Stimulated activated memory B cell treated with anti-CD40 and anti-IgM and Interleukin-4, amounts not matched to agents 10 μg/mL and 1 μg/mL and 100 μg/mL, for 72 hours (primary cell): ENCODE data around the gene ABCC12.
"Not testable (repeated sequence)": the region's sequence is repeated elsewhere in the genome, so short reads cannot be mapped to it uniquely, and the experiment has no call there.

Experiments used
- ATAC-seq: fragments of 150-1000 bp; cut with Tn5 transposase; 2 replicates; pipeline ENCODE4 v1.10.0; 2021
- H3K27ac Mint-ChIP-seq: one replicate; pipeline ENCODE4 v1.8.0; 2022; ENCODE audit warnings: mild to moderate bottlenecking, mixed read lengths
- H3K27me3 Mint-ChIP-seq: one replicate; pipeline ENCODE4 v1.8.0; 2022; ENCODE audit warnings: mixed read lengths
- H3K36me3 Mint-ChIP-seq: one replicate; pipeline ENCODE4 v1.8.0; 2022; ENCODE audit warnings: mixed read lengths
- H3K4me1 Mint-ChIP-seq: one replicate; pipeline ENCODE4 v1.8.0; 2022; ENCODE audit warnings: mixed read lengths
- H3K4me3 Mint-ChIP-seq: one replicate; pipeline ENCODE4 v1.8.0; 2022; ENCODE audit warnings: mild to moderate bottlenecking, moderate library complexity, mixed read lengths
- H3K9me3 Mint-ChIP-seq: one replicate; pipeline ENCODE4 v1.8.0; 2022; ENCODE audit warnings: mixed read lengths

Gene ABCC12

DNA sequence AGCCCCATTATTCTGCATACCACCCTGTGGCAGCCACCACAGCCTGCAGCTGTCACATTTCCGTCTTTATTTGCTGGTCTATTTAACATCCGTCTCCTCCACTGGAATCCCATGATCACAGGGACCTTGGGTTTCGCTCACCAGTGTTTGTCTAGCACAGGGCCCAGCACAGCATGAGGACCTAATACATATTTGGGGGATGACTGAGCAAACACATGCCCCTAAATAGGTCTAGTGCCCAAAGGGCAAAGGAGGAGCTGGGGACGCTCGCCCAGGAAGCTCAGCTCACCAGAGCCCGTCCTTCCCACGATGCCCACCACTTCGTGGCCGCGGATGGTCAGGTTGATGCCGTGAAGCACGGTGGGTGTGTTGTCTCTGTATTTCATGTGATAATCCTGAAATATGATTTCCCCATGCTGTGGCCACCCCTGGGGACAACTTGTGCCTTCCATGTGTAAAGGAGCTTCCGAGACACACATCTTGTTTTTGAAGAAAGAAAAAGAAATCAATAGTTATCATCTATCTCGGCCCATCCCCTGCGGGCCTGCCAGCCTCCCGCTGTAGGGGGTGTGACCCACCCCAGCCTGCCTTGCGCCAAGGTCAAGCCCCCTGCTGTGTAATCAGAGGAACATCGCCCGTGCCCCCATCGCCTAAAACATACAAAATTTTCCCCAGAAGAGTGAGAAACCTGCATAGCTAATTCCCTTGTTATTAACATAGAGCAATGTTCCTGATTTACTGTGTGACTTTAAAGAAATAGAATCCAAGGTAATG lies 21.0 kb upstream of the ABCC12 start:
- peaks cover 28% of the 10 kb centered on the region for H3K27me3 Mint-ChIP-seq
- no peak overlapping the region for H3K27ac Mint-ChIP-seq
- no peaks in the 10 kb centered on the region for H3K36me3 Mint-ChIP-seq
- H3K4me3 Mint-ChIP-seq, result no peak overlapping the region
- no peaks in the 10 kb centered on the region for H3K4me1 Mint-ChIP-seq
- no peaks in the 10 kb centered on the region for H3K9me3 Mint-ChIP-seq
- no peak for ATAC-seq

DNA sequence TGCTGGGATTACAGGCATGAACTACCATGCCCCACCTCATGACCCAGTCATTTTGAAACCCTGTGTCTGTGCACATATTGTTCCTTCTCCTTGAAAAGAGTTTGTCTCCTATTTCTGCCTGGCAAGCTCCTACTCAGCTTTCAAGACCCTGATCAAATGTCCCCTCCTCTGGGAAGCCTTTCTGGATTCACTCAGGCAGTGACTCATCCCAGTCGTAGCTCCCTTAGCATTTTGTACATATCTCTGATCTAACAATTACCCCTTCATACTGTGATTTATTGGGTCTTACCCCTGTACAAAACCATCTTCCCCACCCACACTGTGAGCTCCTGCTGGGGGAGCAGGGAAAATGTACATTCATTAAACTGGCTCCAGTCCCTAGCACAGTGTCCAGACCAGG lies 18.1 kb upstream of the ABCC12 start:
- no peak overlapping the region for H3K27ac Mint-ChIP-seq
- no peak overlapping the region for H3K4me3 Mint-ChIP-seq
- ATAC-seq, result no peak
- no peaks in the 10 kb centered on the region for H3K9me3 Mint-ChIP-seq
- no peaks in the 10 kb centered on the region for H3K4me1 Mint-ChIP-seq
- H3K36me3 Mint-ChIP-seq, result no peaks in the 10 kb centered on the region
- H3K27me3 Mint-ChIP-seq, result peaks cover 19% of the 10 kb centered on the region

DNA sequence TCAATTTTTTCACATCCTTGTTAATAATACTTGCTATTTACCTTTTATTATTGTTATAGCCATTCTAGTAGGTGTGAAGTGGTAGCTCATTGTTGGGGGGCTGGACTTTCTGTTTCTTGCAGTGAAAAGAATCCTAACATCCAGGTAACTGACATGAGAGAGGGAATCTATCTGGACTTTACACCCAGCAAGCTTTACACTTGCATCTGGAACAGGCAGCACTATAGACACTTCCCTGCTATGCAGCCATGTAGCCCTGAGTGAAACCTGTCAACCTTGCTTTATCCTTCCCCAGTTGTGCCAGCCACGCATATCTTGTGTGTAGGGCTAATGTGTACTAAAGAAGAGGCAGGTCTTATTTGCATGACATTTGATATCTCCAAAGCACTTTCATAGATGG lies 16.9 kb upstream of the ABCC12 start:
- Mint-ChIP-seq H3K4me1 (no peaks in the 10 kb centered on the region), H3K9me3 (no peaks in the 10 kb centered on the region), H3K27ac (no peak overlapping the region), H3K36me3 (no peaks in the 10 kb centered on the region), H3K27me3 (peaks cover 17% of the 10 kb centered on the region), H3K4me3 (no peak overlapping the region)
- no peak for ATAC-seq

DNA sequence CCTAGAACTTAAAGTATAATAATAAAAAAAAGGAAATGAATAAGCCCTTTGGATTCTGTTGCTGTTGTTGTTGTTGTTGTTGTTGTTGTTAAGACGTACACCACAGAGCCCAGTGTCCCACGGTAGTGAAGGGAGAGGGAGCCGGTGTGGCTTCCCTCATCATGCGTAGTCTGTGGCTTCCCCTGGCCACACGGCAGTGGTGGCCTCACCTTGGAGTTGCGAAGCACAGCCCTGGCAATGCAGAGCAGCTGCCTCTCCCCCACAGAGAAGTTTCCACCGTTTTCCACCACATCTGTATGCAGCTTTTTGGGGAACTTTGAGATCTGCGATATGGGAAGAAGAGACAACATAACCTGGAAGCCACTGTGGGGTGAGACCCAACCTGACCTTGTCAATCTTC lies 14.1 kb upstream of the ABCC12 start:
- H3K4me1 Mint-ChIP-seq, result peaks cover 4% of the 10 kb centered on the region
- no peak for ATAC-seq
- H3K36me3 Mint-ChIP-seq, result no peaks in the 10 kb centered on the region
- no peak overlapping the region for H3K4me3 Mint-ChIP-seq
- H3K27me3 Mint-ChIP-seq, result no peaks in the 10 kb centered on the region
- no peak overlapping the region for H3K27ac Mint-ChIP-seq
- H3K9me3 Mint-ChIP-seq, result no peaks in the 10 kb centered on the region

DNA sequence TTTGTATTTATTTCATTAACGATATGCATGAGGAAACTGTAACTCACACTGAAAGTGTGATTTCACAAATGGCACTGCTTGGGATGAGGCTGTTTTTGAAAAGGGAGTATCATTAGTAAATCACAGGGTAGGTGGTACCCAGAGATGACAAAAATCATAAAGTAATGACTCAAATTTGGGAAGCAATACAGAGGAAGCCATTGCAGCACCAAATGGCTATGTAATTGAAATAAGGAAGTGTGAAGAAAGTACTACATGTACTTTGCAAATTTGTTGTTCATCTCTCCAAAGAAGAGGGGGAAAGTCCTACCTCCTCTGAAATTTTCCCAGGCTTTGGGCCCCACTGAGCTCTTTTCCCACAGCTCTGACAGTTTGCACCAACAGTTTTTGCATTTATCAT lies 12.3 kb upstream of the ABCC12 start:
- Mint-ChIP-seq H3K9me3 (no peaks in the 10 kb centered on the region), H3K4me3 (no peak overlapping the region), H3K4me1 (peaks cover 7% of the 10 kb centered on the region), H3K27me3 (peaks cover 4% of the 10 kb centered on the region), H3K27ac (no peak overlapping the region), H3K36me3 (no peaks in the 10 kb centered on the region)
- ATAC-seq, result no peak

GRCh38 chr16:48166617-48167016 lies 10.8 kb upstream of the ABCC12 start:
- not testable (repeated sequence) for H3K4me1 Mint-ChIP-seq, H3K4me3 Mint-ChIP-seq, ATAC-seq, H3K27me3 Mint-ChIP-seq, H3K36me3 Mint-ChIP-seq, H3K9me3 Mint-ChIP-seq, H3K27ac Mint-ChIP-seq

DNA sequence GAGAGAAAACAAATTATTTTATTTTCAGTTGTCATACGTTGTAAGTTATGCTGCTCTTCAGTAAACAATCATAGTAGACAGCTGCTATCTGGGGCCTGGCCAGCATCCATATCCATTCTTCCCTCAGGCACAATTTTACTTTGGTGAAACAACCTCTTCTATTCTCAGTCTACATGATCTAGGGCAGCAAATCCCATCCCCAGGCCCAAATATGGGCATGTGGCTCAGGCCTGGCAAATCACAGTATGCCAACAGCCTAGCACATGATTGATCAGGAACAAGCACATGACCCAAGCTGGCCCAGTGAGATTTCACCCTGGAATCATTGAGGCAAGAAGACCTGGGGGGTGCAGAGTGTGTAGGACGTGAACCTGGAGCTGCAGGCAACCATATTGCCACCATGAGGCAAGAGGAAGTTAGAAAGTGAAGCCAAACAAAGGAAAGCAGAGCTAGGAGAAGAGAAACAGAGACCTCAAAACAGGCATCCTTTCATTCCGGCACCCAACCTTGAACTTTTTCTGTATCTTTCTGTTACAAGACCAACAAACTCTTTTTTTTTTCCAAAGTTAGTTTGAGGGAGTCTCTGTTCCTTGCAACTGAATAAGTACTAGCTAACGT lies 10.3 kb upstream of the ABCC12 start:
- Mint-ChIP-seq H3K36me3 (no peaks in the 10 kb centered on the region), H3K4me3 (no peak overlapping the region), H3K4me1 (peaks cover 7% of the 10 kb centered on the region), H3K9me3 (no peaks in the 10 kb centered on the region), H3K27ac (no peak overlapping the region), H3K27me3 (peaks cover 8% of the 10 kb centered on the region)
- no peak for ATAC-seq

- Mint-ChIP-seq H3K27ac (no peak overlapping the region), H3K27me3 (peaks cover 8% of the 10 kb centered on the region), H3K36me3 (no peaks in the 10 kb centered on the region), H3K9me3 (no peaks in the 10 kb centered on the region), H3K4me3 (no peak overlapping the region), H3K4me1 (peaks cover 7% of the 10 kb centered on the region)
- ATAC-seq, result peak; percentile 86
These were observed 9.3 kb upstream of the ABCC12 start for GRCh38 chr16:48164907-48165715.

- Mint-ChIP-seq H3K27ac (no peak overlapping the region), H3K27me3 (peaks cover 9% of the 10 kb centered on the region), H3K4me1 (peaks cover 17% of the 10 kb centered on the region), H3K36me3 (no peaks in the 10 kb centered on the region), H3K9me3 (no peaks in the 10 kb centered on the region), H3K4me3 (no peak overlapping the region)
- ATAC-seq, result no peak
These were observed 7.1 kb upstream of the ABCC12 start for GRCh38 chr16:48162839-48163410.

DNA sequence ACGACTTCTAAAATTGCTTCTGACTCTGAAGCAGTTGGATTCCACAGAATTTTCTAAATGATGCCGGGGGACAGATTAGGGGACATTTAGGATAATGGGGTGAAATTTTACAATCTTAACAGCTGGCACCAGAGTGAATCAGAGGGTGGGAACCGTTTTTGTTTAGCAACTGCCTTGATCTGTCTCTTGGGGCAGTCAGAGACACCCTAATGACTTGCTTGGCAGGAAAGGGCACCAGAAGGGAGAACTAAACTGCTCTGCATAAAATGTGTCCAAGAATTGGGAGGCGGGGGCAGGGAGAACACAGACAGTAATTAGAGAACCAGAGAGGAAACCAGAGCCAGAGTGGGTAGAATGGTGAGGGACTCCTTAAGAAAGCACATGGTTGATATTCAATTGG lies 6.1 kb upstream of the ABCC12 start:
- no peaks in the 10 kb centered on the region for H3K9me3 Mint-ChIP-seq
- no peak for ATAC-seq
- no peaks in the 10 kb centered on the region for H3K36me3 Mint-ChIP-seq
- no peak overlapping the region for H3K4me3 Mint-ChIP-seq
- H3K27ac Mint-ChIP-seq, result no peak overlapping the region
- peaks cover 27% of the 10 kb centered on the region for H3K4me1 Mint-ChIP-seq
- H3K27me3 Mint-ChIP-seq, result peaks cover 18% of the 10 kb centered on the region

GRCh38 chr16:48160575-48160974 lies 4.8 kb upstream of the ABCC12 start:
- no peak overlapping the region for H3K4me3 Mint-ChIP-seq
- H3K27me3 Mint-ChIP-seq, result peaks cover 18% of the 10 kb centered on the region
- H3K27ac Mint-ChIP-seq, result no peak overlapping the region
- no peaks in the 10 kb centered on the region for H3K9me3 Mint-ChIP-seq
- no peaks in the 10 kb centered on the region for H3K36me3 Mint-ChIP-seq
- peaks cover 31% of the 10 kb centered on the region for H3K4me1 Mint-ChIP-seq
- no peak for ATAC-seq

- no peak overlapping the region for H3K4me3 Mint-ChIP-seq
- no peaks in the 10 kb centered on the region for H3K36me3 Mint-ChIP-seq
- H3K9me3 Mint-ChIP-seq, result no peaks in the 10 kb centered on the region
- peak overlapping the region; percentile 25 for H3K27ac Mint-ChIP-seq
- H3K27me3 Mint-ChIP-seq, result peaks cover 16% of the 10 kb centered on the region
- H3K4me1 Mint-ChIP-seq, result peaks cover 24% of the 10 kb centered on the region
- peak; percentile 87 for ATAC-seq
These were observed 2.5 kb upstream of the ABCC12 start for GRCh38 chr16:48158296-48158695.

GRCh38 chr16:48157794-48158193 lies 2.0 kb upstream of the ABCC12 start:
- no peak overlapping the region for H3K4me3 Mint-ChIP-seq
- peaks cover 11% of the 10 kb centered on the region for H3K27me3 Mint-ChIP-seq
- ATAC-seq, result no peak
- H3K27ac Mint-ChIP-seq, result peak overlapping the region; percentile 25
- no peaks in the 10 kb centered on the region for H3K36me3 Mint-ChIP-seq
- H3K9me3 Mint-ChIP-seq, result no peaks in the 10 kb centered on the region
- H3K4me1 Mint-ChIP-seq, result peaks cover 24% of the 10 kb centered on the region

GRCh38 chr16:48157302-48157701 lies 1.5 kb upstream of the ABCC12 start:
- H3K4me3 Mint-ChIP-seq, result no peak overlapping the region
- H3K4me1 Mint-ChIP-seq, result peaks cover 24% of the 10 kb centered on the region
- no peaks in the 10 kb centered on the region for H3K9me3 Mint-ChIP-seq
- ATAC-seq, result no peak
- H3K27ac Mint-ChIP-seq, result peak overlapping the region; percentile 25
- no peaks in the 10 kb centered on the region for H3K36me3 Mint-ChIP-seq
- H3K27me3 Mint-ChIP-seq, result peaks cover 10% of the 10 kb centered on the region

DNA sequence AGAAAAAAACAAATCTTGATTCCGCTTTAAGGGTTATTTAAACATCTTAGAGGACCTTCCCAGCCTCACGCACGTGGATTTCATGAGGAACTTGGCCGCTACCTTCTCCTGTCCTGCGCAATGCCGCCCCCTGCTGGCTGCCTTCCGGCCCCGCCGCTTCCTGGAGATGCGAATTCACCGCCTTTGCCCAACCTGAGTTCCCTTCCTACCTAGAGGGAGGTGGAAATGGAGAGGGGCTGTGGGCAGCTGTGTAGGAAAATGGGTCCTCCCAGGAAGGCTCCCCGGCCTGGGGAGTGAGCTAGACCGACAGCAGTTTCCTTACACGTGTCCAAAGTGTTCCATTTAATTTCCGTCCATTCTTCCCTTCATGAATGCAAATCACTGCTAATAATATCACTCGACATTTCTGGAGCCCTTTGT lies 1.0 kb upstream of the ABCC12 start:
- peak; percentile 57 for ATAC-seq
- no peak overlapping the region for H3K27ac Mint-ChIP-seq

More for the DNA sequence above, 1.0 kb upstream of the ABCC12 start:
- H3K9me3 Mint-ChIP-seq, result no peaks in the 10 kb centered on the region
- no peak overlapping the region for H3K4me3 Mint-ChIP-seq
- peaks cover 24% of the 10 kb centered on the region for H3K4me1 Mint-ChIP-seq
- H3K36me3 Mint-ChIP-seq, result no peaks in the 10 kb centered on the region
- H3K27me3 Mint-ChIP-seq, result peaks cover 10% of the 10 kb centered on the region
